ENCODE results near the gene SLC25A1. TPM values are rescaled to one million over a fixed set of nuclear protein-coding genes. Genes with fewer than 3 reads are reported as not detected.

The SLC25A1 gene
- total RNA-seq, 1 donor from 2014 or later = 54.8 TPM

DNA sequence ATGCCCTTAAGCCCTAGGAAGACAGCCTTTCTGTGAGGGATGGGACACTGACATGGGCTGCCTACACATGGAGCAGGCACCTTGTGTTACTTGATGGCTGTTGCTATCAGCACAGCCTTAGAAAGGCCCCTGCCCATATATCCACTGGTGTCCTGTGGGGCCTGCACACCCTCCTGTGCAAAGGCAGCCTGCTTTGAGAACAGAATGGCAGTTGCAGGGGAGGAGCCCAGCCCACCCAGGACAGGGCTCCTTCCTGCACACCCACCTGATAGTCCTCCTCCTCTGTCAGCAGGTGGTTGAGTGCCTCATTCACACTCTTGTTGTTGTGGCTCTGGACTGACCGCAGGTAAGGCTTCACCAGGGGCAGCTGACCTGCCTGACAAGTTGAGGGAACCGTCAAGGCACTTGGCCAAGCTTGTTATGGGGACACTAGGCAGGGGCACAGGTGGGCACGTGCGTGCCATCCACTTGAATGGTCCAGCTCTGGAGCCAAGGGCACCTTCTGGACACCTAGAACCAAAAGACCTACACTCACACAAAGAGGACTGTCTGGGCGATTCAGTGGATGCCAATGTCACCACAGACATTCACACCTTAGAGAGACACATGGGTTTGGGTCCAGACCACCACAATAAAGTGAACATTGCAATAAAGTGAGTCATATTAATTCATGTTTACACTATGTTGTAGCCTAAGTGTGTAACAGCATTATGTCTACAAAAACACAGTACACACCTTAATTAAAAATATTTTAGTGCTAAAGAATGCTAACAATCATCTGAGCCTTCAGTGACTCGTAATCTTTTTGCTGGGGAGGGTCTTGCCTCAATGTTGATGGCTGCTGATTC, 9.4 kb upstream of the SLC25A1 start:
- TF ChIP-seq, protein P1, sequence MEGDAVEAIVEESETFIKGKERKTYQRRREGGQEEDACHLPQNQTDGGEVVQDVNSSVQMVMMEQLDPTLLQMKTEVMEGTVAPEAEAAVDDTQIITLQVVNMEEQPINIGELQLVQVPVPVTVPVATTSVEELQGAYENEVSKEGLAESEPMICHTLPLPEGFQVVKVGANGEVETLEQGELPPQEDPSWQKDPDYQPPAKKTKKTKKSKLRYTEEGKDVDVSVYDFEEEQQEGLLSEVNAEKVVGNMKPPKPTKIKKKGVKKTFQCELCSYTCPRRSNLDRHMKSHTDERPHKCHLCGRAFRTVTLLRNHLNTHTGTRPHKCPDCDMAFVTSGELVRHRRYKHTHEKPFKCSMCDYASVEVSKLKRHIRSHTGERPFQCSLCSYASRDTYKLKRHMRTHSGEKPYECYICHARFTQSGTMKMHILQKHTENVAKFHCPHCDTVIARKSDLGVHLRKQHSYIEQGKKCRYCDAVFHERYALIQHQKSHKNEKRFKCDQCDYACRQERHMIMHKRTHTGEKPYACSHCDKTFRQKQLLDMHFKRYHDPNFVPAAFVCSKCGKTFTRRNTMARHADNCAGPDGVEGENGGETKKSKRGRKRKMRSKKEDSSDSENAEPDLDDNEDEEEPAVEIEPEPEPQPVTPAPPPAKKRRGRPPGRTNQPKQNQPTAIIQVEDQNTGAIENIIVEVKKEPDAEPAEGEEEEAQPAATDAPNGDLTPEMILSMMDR (IDR thresholded peaks at IDR 0.05; ENCODE audit: partially characterized antibody, unreplicated experiment) = no peak
- no peaks in the 10 kb centered on the region for H3K36me3 Mint-ChIP-seq (ENCODE audit: unreplicated experiment)
- no peaks in the 10 kb centered on the region for H3K4me1 Mint-ChIP-seq (ENCODE audit: low read depth, unreplicated experiment)
- no peak overlapping the region for H3K4me3 Mint-ChIP-seq (ENCODE audit: unreplicated experiment)
- H3K9me3 Mint-ChIP-seq (ENCODE audit: unreplicated experiment) = peaks cover 2% of the 10 kb centered on the region
- no peak overlapping the region for H3K27ac Mint-ChIP-seq (ENCODE audit: unreplicated experiment)
- H3K27me3 Mint-ChIP-seq (ENCODE audit: unreplicated experiment) = peaks cover 7% of the 10 kb centered on the region
- DNase-seq = no peak

DNA sequence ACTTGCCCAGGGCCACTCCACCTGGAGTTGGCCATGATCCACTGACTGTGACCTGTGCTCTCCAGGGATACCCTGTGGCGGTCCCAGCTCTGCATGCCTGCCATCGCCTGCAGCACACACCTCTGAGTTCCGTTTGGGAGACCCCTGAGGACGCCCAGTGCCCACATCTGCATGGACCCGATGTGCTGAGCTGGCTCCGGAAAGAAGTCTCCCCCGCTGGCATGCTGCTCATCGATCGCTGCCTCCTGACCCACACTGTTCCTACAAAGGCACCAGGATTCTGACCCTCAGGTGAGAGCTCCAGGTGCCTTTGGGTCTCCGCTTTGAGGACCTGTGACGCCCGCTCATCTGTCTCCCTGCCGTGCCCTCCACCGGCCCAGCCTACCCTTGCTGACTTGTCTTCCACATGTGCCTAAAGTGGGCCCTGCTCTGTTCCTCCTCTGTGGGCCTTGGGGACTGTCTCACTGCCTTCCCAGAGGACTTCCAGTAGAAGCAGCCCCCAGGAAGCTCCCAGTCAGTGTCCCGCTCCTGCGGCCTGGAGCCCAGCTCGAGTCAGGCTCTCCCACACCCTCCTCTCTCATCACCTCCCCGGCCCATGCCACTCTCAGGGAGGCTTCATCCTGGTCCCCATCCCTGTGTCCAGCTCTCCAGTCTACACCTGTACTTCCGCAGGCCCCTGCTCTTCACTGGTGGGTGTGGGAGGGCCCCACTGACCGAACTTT, 5.9 kb upstream of the SLC25A1 start:
- DNase-seq = no peak
- Mint-ChIP-seq H3K27ac (ENCODE audit: unreplicated experiment) (no peak overlapping the region), H3K9me3 (ENCODE audit: unreplicated experiment) (peaks cover 2% of the 10 kb centered on the region), H3K4me3 (ENCODE audit: unreplicated experiment) (no peak overlapping the region), H3K36me3 (ENCODE audit: unreplicated experiment) (no peaks in the 10 kb centered on the region), H3K4me1 (ENCODE audit: low read depth, unreplicated experiment) (peaks cover 6% of the 10 kb centered on the region), H3K27me3 (ENCODE audit: unreplicated experiment) (peaks cover 8% of the 10 kb centered on the region)
- TF ChIP-seq, protein P1 (IDR thresholded peaks at IDR 0.05; ENCODE audit: partially characterized antibody, unreplicated experiment) = no peak

DNA sequence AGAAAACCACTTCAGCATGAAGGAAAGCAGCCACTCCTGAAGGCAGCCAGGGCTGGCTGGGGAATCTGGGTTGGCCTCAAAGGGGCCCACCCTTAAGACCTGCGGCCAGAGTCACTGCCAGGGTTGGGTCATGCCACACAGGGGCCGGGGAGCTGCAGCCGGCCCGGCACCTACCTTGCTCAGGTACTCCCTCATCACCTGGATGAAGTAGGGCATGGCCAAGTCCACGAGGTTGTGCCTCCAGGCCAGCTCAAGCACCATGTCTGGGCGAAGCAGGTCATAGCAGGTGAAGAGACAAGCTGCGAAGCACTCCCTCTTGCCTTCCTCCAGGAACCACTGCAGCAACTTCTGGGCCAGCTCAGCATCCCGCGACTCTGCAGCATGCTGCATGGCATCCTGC, 4.7 kb upstream of the SLC25A1 start:
- Mint-ChIP-seq H3K27me3 (ENCODE audit: unreplicated experiment) (peaks cover 10% of the 10 kb centered on the region), H3K36me3 (ENCODE audit: unreplicated experiment) (no peaks in the 10 kb centered on the region), H3K27ac (ENCODE audit: unreplicated experiment) (no peak overlapping the region), H3K4me3 (ENCODE audit: unreplicated experiment) (no peak overlapping the region), H3K9me3 (ENCODE audit: unreplicated experiment) (peaks cover 2% of the 10 kb centered on the region), H3K4me1 (ENCODE audit: low read depth, unreplicated experiment) (peaks cover 6% of the 10 kb centered on the region)
- TF ChIP-seq, protein P1 (IDR thresholded peaks at IDR 0.05; ENCODE audit: partially characterized antibody, unreplicated experiment) = no peak
- DNase-seq = no peak

DNA sequence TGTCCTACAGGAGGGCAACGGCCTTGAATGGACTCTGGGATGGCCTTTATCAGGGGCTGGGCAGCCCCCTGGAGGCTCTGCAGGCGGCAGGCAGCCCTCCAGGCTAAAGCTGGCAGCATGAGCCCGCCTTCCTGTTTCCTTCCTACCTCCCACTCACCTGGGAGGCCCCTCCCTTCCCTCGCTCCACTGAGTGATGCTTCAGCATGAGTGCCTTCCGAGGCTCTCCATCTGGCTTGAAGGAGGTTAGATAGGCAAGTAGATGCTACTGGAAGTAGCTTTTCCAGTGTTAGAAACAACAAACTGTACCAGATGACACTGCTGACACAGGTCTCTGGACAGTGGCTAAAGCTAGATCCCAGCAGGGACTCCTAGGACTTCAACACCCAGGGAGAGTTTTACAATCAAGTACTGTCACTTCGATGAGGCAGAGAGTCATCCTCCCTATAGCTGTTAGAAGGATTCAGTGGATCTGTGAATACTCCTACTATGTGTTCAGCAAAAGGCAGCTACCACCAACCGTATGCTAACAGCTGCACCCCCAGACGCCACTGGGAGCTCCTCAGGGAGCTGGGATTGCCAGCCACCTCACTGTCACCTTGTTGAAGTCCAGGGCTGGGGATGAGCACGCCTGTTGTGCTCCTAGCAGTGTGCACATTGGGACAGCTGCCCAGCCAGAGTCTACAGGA, 4.1 kb upstream of the SLC25A1 start:
- Mint-ChIP-seq H3K36me3 (ENCODE audit: unreplicated experiment) (no peaks in the 10 kb centered on the region), H3K9me3 (ENCODE audit: unreplicated experiment) (peaks cover 2% of the 10 kb centered on the region), H3K27ac (ENCODE audit: unreplicated experiment) (no peak overlapping the region), H3K4me1 (ENCODE audit: low read depth, unreplicated experiment) (peaks cover 6% of the 10 kb centered on the region), H3K27me3 (ENCODE audit: unreplicated experiment) (peaks cover 10% of the 10 kb centered on the region), H3K4me3 (ENCODE audit: unreplicated experiment) (no peak overlapping the region)
- TF ChIP-seq, protein P1 (IDR thresholded peaks at IDR 0.05; ENCODE audit: partially characterized antibody, unreplicated experiment) = no peak
- DNase-seq = no peak
